HepG2 (cell line): ENCODE data around the gene SH2D3A. TPM values are rescaled to one million over a fixed set of nuclear protein-coding genes. Genes with fewer than 3 reads are reported as not detected.

ENCODE experiments used
- AHR ChIP-seq: IDR thresholded peaks from 2 replicates; pipeline ENCODE4 v1.6.1; 2018; ENCODE audit warnings: missing genetic modification reagents, missing compliant biosample characterization
- BCL6 ChIP-seq: IDR thresholded peaks from 2 replicates; pipeline ENCODE4 v1.6.1; 2016; ENCODE audit warnings: missing genetic modification reagents, missing compliant biosample characterization
- CCDC6 ChIP-seq: sonication (generic); formaldehyde crosslinking; IDR thresholded peaks from 2 replicates; pipeline ENCODE4 v1.8.1; 2022; ENCODE audit warnings: mild to moderate bottlenecking, missing genetic modification reagents, moderate library complexity
- IKZF5 ChIP-seq: IDR thresholded peaks from 2 replicates; pipeline ENCODE4 v1.6.1; 2018; ENCODE audit warnings: missing genetic modification reagents, mild to moderate bottlenecking, missing compliant biosample characterization
- KDM6A ChIP-seq: IDR thresholded peaks from 2 replicates; pipeline ENCODE4 v1.6.1; 2016; ENCODE audit warnings: low read depth
- MTERF4 ChIP-seq: sonication (generic); formaldehyde crosslinking; IDR thresholded peaks from 2 replicates; pipeline ENCODE4 v1.8.0; 2023; ENCODE audit warnings: mild to moderate bottlenecking, missing genetic modification reagents
- NRL ChIP-seq: sonication (generic); formaldehyde crosslinking; IDR thresholded peaks from 2 replicates; pipeline ENCODE4 v1.5.0; 2020; ENCODE audit warnings: missing genetic modification reagents, mild to moderate bottlenecking, moderate library complexity, borderline replicate concordance
- PRDM15 ChIP-seq: sonication (generic); formaldehyde crosslinking; IDR thresholded peaks from 2 replicates; pipeline ENCODE4 v1.4.0; 2020; ENCODE audit warnings: missing genetic modification reagents
- RARA ChIP-seq: IDR thresholded peaks from 2 replicates; pipeline ENCODE4 v1.6.1; 2016; ENCODE audit warnings: missing genetic modification reagents, missing compliant biosample characterization
- SKIL ChIP-seq: sonication (generic); formaldehyde crosslinking; IDR thresholded peaks from 2 replicates; pipeline ENCODE4 v1.8.0; 2022; ENCODE audit warnings: missing genetic modification reagents, mild to moderate bottlenecking, moderate library complexity, borderline replicate concordance
- SNRNP70 ChIP-seq: fragments of 200-400 bp; formaldehyde crosslinking; IDR thresholded peaks from 2 replicates; pipeline ENCODE4 v1.6.1; 2017; ENCODE audit warnings: mild to moderate bottlenecking, low read depth, low read length, moderate library complexity
- ZBTB25 ChIP-seq: IDR thresholded peaks from 2 replicates; pipeline ENCODE4 v1.6.1; 2018; ENCODE audit warnings: missing genetic modification reagents
- ZBTB34 ChIP-seq: sonication (generic); formaldehyde crosslinking; IDR thresholded peaks from 2 replicates; pipeline ENCODE4 v1.8.0; 2022; ENCODE audit warnings: mild to moderate bottlenecking, missing genetic modification reagents
- ZNF24 ChIP-seq: fragments of 450-650 bp; IDR thresholded peaks from 2 replicates; pipeline ENCODE4 v1.6.1; 2017; ENCODE audit warnings: antibody characterized with exemption, mild to moderate bottlenecking
- ZNF746 ChIP-seq: sonication (generic); formaldehyde crosslinking; IDR thresholded peaks from 2 replicates; pipeline ENCODE4 v1.8.0; 2022; ENCODE audit warnings: mild to moderate bottlenecking, missing genetic modification reagents
- ZNF782 ChIP-seq: sonication (generic); formaldehyde crosslinking; IDR thresholded peaks from 2 replicates; pipeline ENCODE4 v1.4.0; 2020; ENCODE audit warnings: missing genetic modification reagents, mild to moderate bottlenecking, borderline replicate concordance
- polyA plus RNA-seq, 8 experiments: library from polyadenylated mRNA; depleted of rRNA in 3 of 8; stranded (reverse) in 7 of 8; unstranded in 1 of 8; fragments of >200 nt; fragmentation: Illumina TruSeq in 4 of 8; extraction: Trizol in 4 of 8; gene quantifications; 2 replicates each; pipeline versions ENCODE4 v1.2.1 to v1.2.3, GENCODE V29; 2011 to 2016; ENCODE audit warnings: low read depth in 4 of 8, missing spikeins in 1 of 8, mixed read lengths in 1 of 8; ENCODE audit not compliant: insufficient read depth in 1 of 8
- total RNA-seq, 5 experiments: library from RNA; depleted of rRNA; stranded (reverse); fragments of >200 nt; fragmentation: Illumina TruSeq; extraction: Trizol; gene quantifications; 2 replicates each; pipeline ENCODE4 v1.2.3, GENCODE V29; 2016; ENCODE audit warnings: low read depth in 1 of 5

The SH2D3A gene
- total and polyA plus RNA-seq, 2 of the 13 experiments (the other 11 are each of a cell fraction or from before 2014, with no cell fraction given) = 1.0 to 2.2 TPM

- peak; percentile 85 for TF ChIP-seq RARA (CRISPR knock-in tag)
- TF ChIP-seq IKZF5 (CRISPR knock-in tag) = peak; percentile 93
- TF ChIP-seq AHR (CRISPR knock-in tag) = 0 out of 2 replicates have a peak, but pooled peaks have one; percentile 93
- peak; percentile 69; the same call in 1 of the 2 replicates for TF ChIP-seq ZNF782
- peak; percentile 63; the same call in 1 of the 2 replicates for TF ChIP-seq ZNF746
- TF ChIP-seq KDM6A (CRISPR knock-in tag) = no peak; the same call in 1 of the 2 replicates
- TF ChIP-seq ZBTB25 (CRISPR knock-in tag) = 0 out of 2 replicates have a peak, but pooled peaks have one; percentile 23
- no peak; the same call in 1 of the 2 replicates for TF ChIP-seq CCDC6 (CRISPR knock-in tag)
- TF ChIP-seq ZBTB34 (CRISPR knock-in tag) = no peak; the same call in 1 of the 2 replicates
- no peak for TF ChIP-seq PRDM15 (CRISPR knock-in tag)
- TF ChIP-seq SNRNP70 = no peak
- TF ChIP-seq NRL (CRISPR knock-in tag) = peak; percentile 92; the same call in 1 of the 2 replicates
- no peak for TF ChIP-seq ZNF24
- TF ChIP-seq SKIL (CRISPR knock-in tag) = no peak
- peak; percentile 56 for TF ChIP-seq BCL6 (CRISPR knock-in tag)
- peak; percentile 64; the same call in 1 of the 2 replicates for TF ChIP-seq MTERF4 (CRISPR knock-in tag)
These were observed 13.8 kb downstream of the SH2D3A start (continued) for GRCh38 chr19:6753178-6754031.
